ENCODE data around the gene TELO2.

- TF ChIP-seq MAX (IDR thresholded peaks at IDR 0.05; ENCODE audit: insufficient read depth, insufficient read length) (no peak), CTCF (IDR thresholded peaks at IDR 0.05; ENCODE audit: extremely low read depth in 1 of 2, insufficient read depth in 1 of 2, low read depth in 1 of 2, low read length in 2 of 2) (no peak), POLR2AphosphoS5 (IDR thresholded peaks at IDR 0.05; ENCODE audit: insufficient read depth, low read depth, low read length) (no peak), JUN (IDR thresholded peaks at IDR 0.05; ENCODE audit: borderline replicate concordance, insufficient read depth, insufficient read length, low read depth) (no peak), EZH2 (IDR thresholded peaks at IDR 0.05; ENCODE audit: borderline replicate concordance, low read depth, low read length, severe bottlenecking) (no peak), POLR2A (IDR thresholded peaks at IDR 0.05; ENCODE audit: low read depth, low read length) (no peak), MYC (IDR thresholded peaks at IDR 0.05; ENCODE audit: low read depth, low read length) (no peak), GATA2 (IDR thresholded peaks at IDR 0.05; ENCODE audit: insufficient read depth, insufficient read length, low read depth, low read length) (no peak), FOS (IDR thresholded peaks at IDR 0.05; ENCODE audit: borderline replicate concordance, insufficient read depth, low read length) (no peak)
Measured at GRCh38 chr16:1551166-1551565, 58.0 kb downstream of the TELO2 start.

All from endothelial cell of umbilical vein (primary cell).